H1 (cell line): ENCODE data around the gene MGLL. TPM values are rescaled to one million over a fixed set of nuclear protein-coding genes. Genes with fewer than 3 reads are reported as not detected.

Experiments used
- BRCA1 ChIP-seq: IDR thresholded peaks from 2 replicates; pipeline ENCODE4 v1.6.1; 2012; ENCODE audit warnings: low read depth, low read length, improper control_type of control experiment
- SRF ChIP-seq: IDR thresholded peaks from 2 replicates; pipeline ENCODE4 v1.6.1; 2011; ENCODE audit warnings: mild to moderate bottlenecking, low read depth, low read length, moderate library complexity
- TAF1 ChIP-seq: IDR thresholded peaks from 2 replicates; pipeline ENCODE4 v1.6.1; 2011; ENCODE audit warnings: mild to moderate bottlenecking, low read depth, low read length
- TAF7 ChIP-seq: optimal IDR thresholded peaks from 2 replicates; pipeline ENCODE3; 2011; ENCODE audit warnings: low read depth, mild to moderate bottlenecking, inconsistent platforms, low read length, moderate library complexity, borderline replicate concordance
- polyA plus RNA-seq, 7 experiments: library from polyadenylated mRNA; depleted of rRNA in 3 of 7; stranded (reverse) in 5 of 7; unstranded in 2 of 7; fragments of >200 nt in 5 of 7; fragments of 200-250 nt in 2 of 7; gene quantifications; 1 replicate in 5 of 7; 2 replicates in 1 of 7; 4 replicates in 1 of 7; pipeline versions ENCODE4 v1.2.1 to v1.2.3, GENCODE V29; 2011 to 2013; ENCODE audit warnings: missing spikeins in 2 of 7, mixed read lengths in 2 of 7
- total RNA-seq: library from RNA; stranded (reverse); fragmentation: NEBNext Ultra II Directional; extraction: Animal tissue kit (Norgen Biotek cat#: 25700); gene quantifications from 2 replicates; pipeline ENCODE4 v1.2.1, GENCODE V29; 2021

MGLL gene
- total and polyA plus RNA-seq, 2 of the 8 experiments (the other 6 are each of a cell fraction or from before 2014, with no cell fraction given) = 0.05 to 0.34 TPM

GRCh38 chr3:127747751-127748521 lies 74.4 kb downstream of the MGLL start (continued):
- TF ChIP-seq SRF (no peak), TAF7 (no peak), TAF1 (no peak), BRCA1 (no peak)
